Brain microvascular endothelial cell (primary cell): ENCODE data around the gene DOCK9.

Source experiments
- DNase-seq: peaks from one replicate; pipeline ENCODE4 v3.0.0-alpha.2; 2020
- H3K27ac ChIP-seq: fragments of 250-450 bp; sonication (Bioruptor Pico); 2 replicates; pipeline ENCODE4 v1.5.1; 2020; ENCODE audit warnings: mild to moderate bottlenecking, moderate library complexity
- H3K27me3 ChIP-seq: fragments of 250-450 bp; sonication (Bioruptor Pico); replicated peaks from 2 replicates; pipeline ENCODE4 v1.5.1; 2020; ENCODE audit warnings: mild to moderate bottlenecking
- H3K36me3 ChIP-seq: fragments of 250-450 bp; sonication (Bioruptor Pico); replicated peaks from 2 replicates; pipeline ENCODE4 v1.5.1; 2020; ENCODE audit warnings: mild to moderate bottlenecking
- H3K4me3 ChIP-seq: 2 replicates; pipeline ENCODE4 v1.5.1; 2011; ENCODE audit warnings: low read depth, mild to moderate bottlenecking, control low read depth, low read length, moderate library complexity
- in situ Hi-C: cut with HindIII; loops from 2 replicates; pipeline ENCODE4 v1.10.0; 2017; ENCODE audit warnings: low sequenced_read_pairs, low pct_ligation_motif_present
- TF ChIP-seq, protein P1 (sequence below): IDR thresholded peaks from 2 replicates; pipeline ENCODE4 v1.5.1; 2011; ENCODE audit warnings: low read depth, mild to moderate bottlenecking, moderate library complexity, low read length, control low read depth, inconsistent platforms; ENCODE audit errors: missing control alignments

Gene DOCK9

DNA sequence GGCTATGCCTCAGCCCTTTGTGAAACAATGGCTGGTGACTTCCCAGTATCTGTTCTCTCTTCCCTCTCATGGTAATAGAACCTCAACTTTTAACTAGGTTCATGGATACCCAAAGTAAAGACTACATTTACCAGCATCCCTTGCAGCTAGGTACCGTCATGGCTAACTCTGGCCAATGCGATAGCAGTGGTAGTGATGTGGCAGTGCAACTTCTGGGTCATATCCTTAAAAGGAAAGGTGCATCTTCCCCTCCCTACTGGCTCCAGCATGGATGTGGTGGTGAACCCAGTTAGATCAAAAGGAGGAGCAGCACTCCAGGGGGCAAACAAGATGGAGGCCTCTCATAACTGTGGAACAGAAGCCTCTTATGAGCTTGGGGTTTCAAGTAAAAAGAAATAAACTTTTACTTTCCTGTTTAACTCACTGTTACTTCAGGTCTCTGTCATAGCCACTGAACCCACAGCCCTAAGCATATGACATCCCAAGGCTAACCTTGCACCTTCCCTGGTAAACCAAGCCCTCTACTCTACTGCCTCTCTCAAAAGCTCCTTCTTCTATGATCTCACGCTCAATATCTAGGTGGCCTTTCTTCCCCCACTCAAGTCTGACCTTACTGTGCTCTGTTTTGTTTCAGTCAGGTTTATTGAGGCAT, 104.4 kb downstream of the DOCK9 start:
- in situ Hi-C loops, result no loop called here
- TF ChIP-seq, protein P1, sequence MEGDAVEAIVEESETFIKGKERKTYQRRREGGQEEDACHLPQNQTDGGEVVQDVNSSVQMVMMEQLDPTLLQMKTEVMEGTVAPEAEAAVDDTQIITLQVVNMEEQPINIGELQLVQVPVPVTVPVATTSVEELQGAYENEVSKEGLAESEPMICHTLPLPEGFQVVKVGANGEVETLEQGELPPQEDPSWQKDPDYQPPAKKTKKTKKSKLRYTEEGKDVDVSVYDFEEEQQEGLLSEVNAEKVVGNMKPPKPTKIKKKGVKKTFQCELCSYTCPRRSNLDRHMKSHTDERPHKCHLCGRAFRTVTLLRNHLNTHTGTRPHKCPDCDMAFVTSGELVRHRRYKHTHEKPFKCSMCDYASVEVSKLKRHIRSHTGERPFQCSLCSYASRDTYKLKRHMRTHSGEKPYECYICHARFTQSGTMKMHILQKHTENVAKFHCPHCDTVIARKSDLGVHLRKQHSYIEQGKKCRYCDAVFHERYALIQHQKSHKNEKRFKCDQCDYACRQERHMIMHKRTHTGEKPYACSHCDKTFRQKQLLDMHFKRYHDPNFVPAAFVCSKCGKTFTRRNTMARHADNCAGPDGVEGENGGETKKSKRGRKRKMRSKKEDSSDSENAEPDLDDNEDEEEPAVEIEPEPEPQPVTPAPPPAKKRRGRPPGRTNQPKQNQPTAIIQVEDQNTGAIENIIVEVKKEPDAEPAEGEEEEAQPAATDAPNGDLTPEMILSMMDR, result no peak
- no peak for DNase-seq

DNA sequence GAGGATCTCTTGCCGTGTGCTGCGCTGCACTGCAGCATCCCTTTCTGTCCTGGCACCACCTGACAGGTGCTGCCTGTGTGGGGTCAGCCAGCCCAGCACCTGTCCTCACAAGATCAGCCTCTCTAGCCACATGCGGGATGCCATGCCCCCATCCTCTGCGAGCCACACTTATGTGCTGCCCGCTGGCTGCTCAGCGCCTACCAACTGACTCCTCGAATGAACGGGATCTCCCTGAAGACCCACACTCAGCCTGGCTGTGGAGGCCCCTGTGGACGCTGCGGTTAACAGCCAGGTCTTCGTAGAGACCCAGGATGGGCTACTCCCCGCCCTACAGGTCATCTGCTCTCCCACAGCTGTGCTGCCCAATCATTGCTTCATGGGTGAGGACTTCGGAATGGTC, 106.1 kb downstream of the DOCK9 start:
- DNase-seq, result no peak
- TF ChIP-seq, protein P1, result no peak
- no peak overlapping the region for H3K4me3 ChIP-seq
- in situ Hi-C loops, result no loop called here
- no peak overlapping the region for H3K27ac ChIP-seq
- no peaks in the 10 kb centered on the region for H3K27me3 ChIP-seq
- H3K36me3 ChIP-seq, result peaks cover 12% of the 10 kb centered on the region

More for the DNA sequence above, 104.4 kb downstream of the DOCK9 start:
- Histone ChIP-seq H3K27me3 (no peaks in the 10 kb centered on the region), H3K4me3 (no peak overlapping the region), H3K27ac (no peak overlapping the region), H3K36me3 (peaks cover 5% of the 10 kb centered on the region)

DNA sequence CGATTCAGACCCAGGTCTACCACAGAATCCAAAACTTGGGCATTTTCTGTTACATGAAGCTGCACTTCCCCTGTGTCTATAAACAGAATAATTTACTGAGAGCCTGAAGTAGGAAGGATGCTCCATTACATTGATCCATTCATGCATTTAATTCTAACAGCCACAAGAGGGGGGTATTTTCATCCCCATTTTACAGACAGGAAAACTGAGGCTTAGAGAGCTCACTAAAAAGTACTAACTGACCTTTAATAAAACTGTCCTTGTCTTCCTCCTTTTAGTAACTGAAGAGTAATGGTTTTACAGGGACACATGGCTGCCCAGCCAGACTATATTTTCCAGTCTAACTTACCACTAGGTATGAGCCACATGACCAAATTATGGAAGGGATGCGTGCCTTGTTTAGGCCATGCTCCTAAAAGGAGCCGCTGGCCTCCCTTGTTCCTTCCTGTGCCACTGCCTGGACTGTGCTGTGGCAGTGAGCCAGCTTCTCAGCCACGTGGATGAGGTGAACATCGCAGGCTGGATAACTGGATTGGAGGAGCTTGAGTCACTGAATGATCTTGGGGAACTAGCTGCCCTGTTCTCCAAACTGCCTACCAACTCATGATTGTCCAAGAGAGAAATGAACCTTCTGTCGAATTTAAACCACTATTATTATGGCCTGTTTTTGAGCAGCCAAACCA, 108.3 kb downstream of the DOCK9 start:
- Histone ChIP-seq H3K27ac (no peak overlapping the region), H3K4me3 (no peak overlapping the region), H3K36me3 (peaks cover 16% of the 10 kb centered on the region), H3K27me3 (no peaks in the 10 kb centered on the region)
- TF ChIP-seq, protein P1, result no peak
- no peak for DNase-seq
- in situ Hi-C loops, result no loop called here

DNA sequence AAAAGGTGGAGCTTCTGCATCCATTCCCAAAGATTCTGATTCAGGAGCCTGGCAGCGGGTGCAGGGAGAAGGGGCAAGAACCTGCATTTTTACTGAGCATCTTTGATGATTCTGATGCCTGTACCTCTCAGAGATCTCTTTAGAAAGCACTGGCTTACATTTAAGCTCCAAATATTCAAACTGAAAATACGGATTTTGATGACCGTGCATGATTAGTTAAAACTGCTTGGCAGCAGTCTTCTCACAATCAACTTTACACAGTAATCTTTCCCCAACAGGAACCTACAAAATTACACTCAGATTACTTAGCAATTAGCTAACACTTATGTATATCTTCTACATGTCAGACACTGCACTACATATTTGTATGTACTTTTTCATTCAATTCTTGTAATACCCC, 108.9 kb downstream of the DOCK9 start:
- Histone ChIP-seq H3K4me3 (no peak overlapping the region), H3K27me3 (no peaks in the 10 kb centered on the region), H3K27ac (no peak overlapping the region), H3K36me3 (peaks cover 16% of the 10 kb centered on the region)
- in situ Hi-C loops, result no loop called here
- DNase-seq, result no peak
- TF ChIP-seq, protein P1, result no peak

DNA sequence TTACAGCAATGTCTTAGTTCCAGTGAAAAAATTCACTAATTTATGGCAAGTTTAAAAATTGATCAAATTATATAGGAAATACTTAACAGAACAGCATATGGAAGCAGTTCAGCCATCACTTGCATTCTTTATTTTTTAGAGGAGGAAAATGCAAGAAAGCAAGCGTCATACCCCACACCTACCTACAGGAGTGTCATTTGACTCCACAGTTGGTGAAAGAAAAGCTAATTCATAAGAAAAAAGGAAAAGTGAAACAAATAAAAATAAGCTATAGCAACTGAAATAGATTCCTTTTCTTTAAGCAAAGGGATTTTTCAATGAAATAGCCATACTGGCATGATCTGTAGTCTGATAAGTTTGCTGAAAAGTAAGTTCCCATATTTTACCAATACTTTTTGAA, 111.0 kb downstream of the DOCK9 start:
- no peak overlapping the region for H3K4me3 ChIP-seq
- H3K27me3 ChIP-seq, result no peaks in the 10 kb centered on the region
- no peak for DNase-seq
- H3K36me3 ChIP-seq, result peaks cover 25% of the 10 kb centered on the region
- H3K27ac ChIP-seq, result no peak overlapping the region
- in situ Hi-C loops, result no loop called here
- TF ChIP-seq, protein P1, result peak; percentile 24
